Mononuclear cell (primary cell): ENCODE measurements around the gene FGB. TPM values are rescaled to one million over a fixed set of nuclear protein-coding genes. Genes with fewer than 3 reads are reported as not detected.
"Not testable (repeated sequence)": the region's sequence is repeated elsewhere in the genome, so short reads cannot be mapped to it uniquely, and the experiment has no call there.

Experiments used
- H3K27me3 ChIP-seq: 2 replicates; pipeline ENCODE4 v1.6.0; 2011; ENCODE audit warnings: low read length, control low read depth; ENCODE audit not compliant: insufficient read depth
- H3K4me1 ChIP-seq: 2 replicates; pipeline ENCODE4 v1.5.1; 2011; ENCODE audit warnings: mild to moderate bottlenecking, low read length, control low read depth; ENCODE audit not compliant: insufficient read depth
- H3K4me3 ChIP-seq: 2 replicates; pipeline ENCODE4 v1.5.1; 2011; ENCODE audit warnings: mild to moderate bottlenecking, low read length, moderate library complexity
- H3K9me3 ChIP-seq: 2 replicates; pipeline ENCODE4 v1.5.1; 2011; ENCODE audit warnings: low read depth, mild to moderate bottlenecking, control low read depth, low read length
- total RNA-seq: library from RNA; depleted of rRNA; stranded (reverse); fragments of >200 nt; gene quantifications from one replicate; pipeline ENCODE4 v1.2.3, GENCODE V29; 2012

Gene FGB
- total RNA-seq, 1 donor, result not detected

GRCh38 chr4:154583230-154583629 lies 20.4 kb downstream of the FGB start:
- Histone ChIP-seq H3K27me3 (peaks cover 4% of the 10 kb centered on the region), H3K4me1 (no peaks in the 10 kb centered on the region), H3K9me3 (no peaks in the 10 kb centered on the region), H3K4me3 (no peak overlapping the region)

- Histone ChIP-seq H3K9me3 (no peaks in the 10 kb centered on the region), H3K4me1 (no peaks in the 10 kb centered on the region), H3K4me3 (no peak overlapping the region), H3K27me3 (peaks cover 4% of the 10 kb centered on the region)
Observed at GRCh38 chr4:154583677-154584076, 20.9 kb downstream of the FGB start.

- H3K4me1 ChIP-seq, result no peaks in the 10 kb centered on the region
- no peaks in the 10 kb centered on the region for H3K9me3 ChIP-seq
- no peak overlapping the region for H3K4me3 ChIP-seq
- peaks cover 4% of the 10 kb centered on the region for H3K27me3 ChIP-seq
Observed at GRCh38 chr4:154584259-154584658, 21.4 kb downstream of the FGB start.

- no peak overlapping the region for H3K4me3 ChIP-seq
- H3K9me3 ChIP-seq, result no peaks in the 10 kb centered on the region
- no peaks in the 10 kb centered on the region for H3K4me1 ChIP-seq
Observed at GRCh38 chr4:154585369-154586018, 22.7 kb downstream of the FGB start.

GRCh38 chr4:154586296-154587033 lies 23.7 kb downstream of the FGB start:
- Histone ChIP-seq H3K27me3 (no peaks in the 10 kb centered on the region), H3K4me1 (no peaks in the 10 kb centered on the region), H3K4me3 (no peak overlapping the region), H3K9me3 (no peaks in the 10 kb centered on the region)

More at GRCh38 chr4:154585369-154586018, 22.7 kb downstream of the FGB start:
- no peaks in the 10 kb centered on the region for H3K27me3 ChIP-seq

- Histone ChIP-seq H3K9me3 (no peaks in the 10 kb centered on the region), H3K4me1 (no peaks in the 10 kb centered on the region), H3K27me3 (no peaks in the 10 kb centered on the region), H3K4me3 (no peak overlapping the region)
Observed at GRCh38 chr4:154588198-154588597, 25.4 kb downstream of the FGB start.

- no peaks in the 10 kb centered on the region for H3K4me1 ChIP-seq
- no peaks in the 10 kb centered on the region for H3K9me3 ChIP-seq
- no peaks in the 10 kb centered on the region for H3K27me3 ChIP-seq
- H3K4me3 ChIP-seq, result no peak overlapping the region
Observed at GRCh38 chr4:154589296-154590197, 26.7 kb downstream of the FGB start.

- Histone ChIP-seq H3K4me1 (no peaks in the 10 kb centered on the region), H3K27me3 (no peaks in the 10 kb centered on the region), H3K4me3 (no peak within 1 kb of the TSS), H3K9me3 (no peaks in the 10 kb centered on the region)
Observed at GRCh38 chr4:154590329-154591006, 27.7 kb downstream of the FGB start, which contains the start of gene FGA. TSS of gene FGA (minus strand) at chr4:154590742. CDS start at chr4:154590687, 55 bp downstream.

GRCh38 chr4:154591890-154592289 lies 29.1 kb downstream of the FGB start:
- no peaks in the 10 kb centered on the region for H3K9me3 ChIP-seq
- no peaks in the 10 kb centered on the region for H3K27me3 ChIP-seq
- H3K4me3 ChIP-seq, result no peak overlapping the region
- H3K4me1 ChIP-seq, result no peaks in the 10 kb centered on the region

GRCh38 chr4:154593868-154594267 lies 31.1 kb downstream of the FGB start:
- Histone ChIP-seq H3K4me1 (no peaks in the 10 kb centered on the region), H3K4me3 (no peak overlapping the region), H3K9me3 (no peaks in the 10 kb centered on the region), H3K27me3 (no peaks in the 10 kb centered on the region)

GRCh38 chr4:154594343-154594742 lies 31.5 kb downstream of the FGB start:
- not testable (repeated sequence) for H3K9me3 ChIP-seq, H3K27me3 ChIP-seq, H3K4me1 ChIP-seq, H3K4me3 ChIP-seq

GRCh38 chr4:154595807-154596206 lies 33.0 kb downstream of the FGB start:
- H3K9me3 ChIP-seq, result no peaks in the 10 kb centered on the region
- H3K27me3 ChIP-seq, result no peaks in the 10 kb centered on the region
- no peak overlapping the region for H3K4me3 ChIP-seq
- no peaks in the 10 kb centered on the region for H3K4me1 ChIP-seq

GRCh38 chr4:154597281-154597680 lies 34.5 kb downstream of the FGB start:
- not testable (repeated sequence) for H3K9me3 ChIP-seq, H3K27me3 ChIP-seq, H3K4me1 ChIP-seq, H3K4me3 ChIP-seq

- Histone ChIP-seq H3K27me3 (peaks cover 11% of the 10 kb centered on the region), H3K4me1 (no peaks in the 10 kb centered on the region), H3K4me3 (no peak overlapping the region), H3K9me3 (no peaks in the 10 kb centered on the region)
Observed at GRCh38 chr4:154597798-154598774, 35.3 kb downstream of the FGB start.
